Measurements from ENCODE around the gene MPRIP. TPM values are rescaled to one million over a fixed set of nuclear protein-coding genes. Genes with fewer than 3 reads are reported as not detected.

Gene MPRIP
- total and polyA plus RNA-seq, 2 of the 13 experiments (the other 11 are each of a cell fraction or from before 2014, with no cell fraction given) = 50.2 to 52.4 TPM

DNA sequence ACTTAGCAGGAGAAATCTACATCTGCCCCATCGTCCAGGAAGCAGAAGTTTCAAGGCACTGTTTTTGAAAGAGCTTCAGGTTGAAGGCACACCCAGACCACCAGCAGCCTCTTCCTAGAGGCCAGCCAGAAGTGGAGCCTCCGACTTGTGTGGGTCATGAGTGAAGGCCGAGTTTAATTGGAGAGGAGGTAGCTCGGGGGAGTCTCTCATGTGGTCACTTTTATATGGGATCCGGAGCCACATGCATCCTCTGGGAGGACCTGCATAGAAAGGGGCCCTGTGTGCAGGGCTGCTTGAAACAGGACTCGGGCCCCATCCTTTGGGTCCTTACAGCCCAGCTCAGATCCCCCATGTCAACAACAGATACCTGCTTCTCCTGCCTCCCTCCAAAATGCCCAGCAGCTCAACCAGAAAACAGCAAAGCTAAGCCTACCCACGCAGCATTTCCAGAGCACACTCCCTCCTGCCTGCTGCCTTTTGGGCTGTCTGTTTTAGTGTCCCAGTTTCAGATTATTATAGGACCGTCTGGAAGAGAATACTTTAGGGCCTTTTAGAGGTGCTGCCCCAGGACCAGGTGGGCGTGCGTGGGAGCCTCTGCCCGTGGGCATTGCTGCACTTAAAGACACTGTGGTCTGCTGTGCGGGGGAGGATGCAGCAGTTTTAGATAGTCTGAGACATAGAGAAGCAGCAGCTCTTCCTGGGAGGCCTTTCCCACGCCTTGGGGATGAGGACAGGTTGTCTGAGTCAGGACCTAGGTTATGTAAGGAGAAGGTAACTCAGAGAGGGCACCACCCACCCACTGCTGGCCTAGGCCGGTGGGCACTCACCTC lies 29.5 kb downstream of the MPRIP start (continued):
- TF ChIP-seq, protein P1, sequence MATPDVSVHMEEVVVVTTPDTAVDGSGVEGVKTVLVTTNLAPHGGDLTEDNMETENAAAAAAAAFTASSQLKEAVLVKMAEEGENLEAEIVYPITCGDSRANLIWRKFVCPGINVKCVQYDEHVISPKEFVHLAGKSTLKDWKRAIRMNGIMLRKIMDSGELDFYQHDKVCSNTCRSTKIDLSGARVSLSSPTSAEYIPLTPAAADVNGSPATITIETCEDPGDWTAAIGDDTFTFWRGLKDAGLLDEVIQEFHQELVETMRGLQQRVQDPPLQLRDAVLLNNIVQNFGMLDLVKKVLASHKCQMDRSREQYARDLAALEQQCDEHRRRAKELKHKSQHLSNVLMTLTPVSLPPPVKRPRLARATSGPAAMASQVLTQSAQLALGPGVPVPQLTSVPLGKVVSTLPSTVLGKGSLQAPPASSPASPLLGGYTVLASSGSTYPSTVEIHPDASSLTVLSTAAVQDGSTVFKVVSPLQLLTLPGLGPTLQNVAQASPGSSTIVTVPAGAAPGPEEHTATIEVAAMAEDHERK (CRISPR knock-in tag; IDR thresholded peaks at IDR 0.05; ENCODE audit: low read depth) = no peak
- TF ChIP-seq, protein P2, sequence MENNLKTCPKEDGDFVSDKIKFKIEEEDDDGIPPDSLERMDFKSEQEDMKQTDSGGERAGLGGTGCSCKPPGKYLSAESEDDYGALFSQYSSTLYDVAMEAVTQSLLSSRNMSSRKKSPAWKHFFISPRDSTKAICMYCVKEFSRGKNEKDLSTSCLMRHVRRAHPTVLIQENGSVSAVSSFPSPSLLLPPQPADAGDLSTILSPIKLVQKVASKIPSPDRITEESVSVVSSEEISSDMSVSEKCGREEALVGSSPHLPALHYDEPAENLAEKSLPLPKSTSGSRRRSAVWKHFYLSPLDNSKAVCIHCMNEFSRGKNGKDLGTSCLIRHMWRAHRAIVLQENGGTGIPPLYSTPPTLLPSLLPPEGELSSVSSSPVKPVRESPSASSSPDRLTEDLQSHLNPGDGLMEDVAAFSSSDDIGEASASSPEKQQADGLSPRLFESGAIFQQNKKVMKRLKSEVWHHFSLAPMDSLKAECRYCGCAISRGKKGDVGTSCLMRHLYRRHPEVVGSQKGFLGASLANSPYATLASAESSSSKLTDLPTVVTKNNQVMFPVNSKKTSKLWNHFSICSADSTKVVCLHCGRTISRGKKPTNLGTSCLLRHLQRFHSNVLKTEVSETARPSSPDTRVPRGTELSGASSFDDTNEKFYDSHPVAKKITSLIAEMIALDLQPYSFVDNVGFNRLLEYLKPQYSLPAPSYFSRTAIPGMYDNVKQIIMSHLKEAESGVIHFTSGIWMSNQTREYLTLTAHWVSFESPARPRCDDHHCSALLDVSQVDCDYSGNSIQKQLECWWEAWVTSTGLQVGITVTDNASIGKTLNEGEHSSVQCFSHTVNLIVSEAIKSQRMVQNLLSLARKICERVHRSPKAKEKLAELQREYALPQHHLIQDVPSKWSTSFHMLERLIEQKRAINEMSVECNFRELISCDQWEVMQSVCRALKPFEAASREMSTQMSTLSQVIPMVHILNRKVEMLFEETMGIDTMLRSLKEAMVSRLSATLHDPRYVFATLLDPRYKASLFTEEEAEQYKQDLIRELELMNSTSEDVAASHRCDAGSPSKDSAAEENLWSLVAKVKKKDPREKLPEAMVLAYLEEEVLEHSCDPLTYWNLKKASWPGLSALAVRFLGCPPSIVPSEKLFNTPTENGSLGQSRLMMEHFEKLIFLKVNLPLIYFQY (CRISPR knock-in tag; IDR thresholded peaks at IDR 0.05; ENCODE audit: borderline replicate concordance) = no peak
- no peak for TF ChIP-seq SSRP1 (CRISPR knock-in tag; IDR thresholded peaks at IDR 0.05)
- TF ChIP-seq, protein P3, sequence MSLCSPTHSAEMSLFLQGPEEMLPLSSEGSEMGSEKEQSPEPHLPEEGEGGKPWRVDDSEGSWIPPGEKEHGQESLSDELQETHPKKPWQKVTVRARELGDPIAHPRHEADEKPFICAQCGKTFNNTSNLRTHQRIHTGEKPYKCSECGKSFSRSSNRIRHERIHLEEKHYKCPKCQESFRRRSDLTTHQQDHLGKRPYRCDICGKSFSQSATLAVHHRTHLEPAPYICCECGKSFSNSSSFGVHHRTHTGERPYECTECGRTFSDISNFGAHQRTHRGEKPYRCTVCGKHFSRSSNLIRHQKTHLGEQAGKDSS (CRISPR knock-in tag; IDR thresholded peaks at IDR 0.05; ENCODE audit: borderline replicate concordance, low read depth) = no peak
- TF ChIP-seq ELF4 (CRISPR knock-in tag; IDR thresholded peaks at IDR 0.05; ENCODE audit: borderline replicate concordance) = no peak
- TF ChIP-seq KLF9 (CRISPR knock-in tag; IDR thresholded peaks at IDR 0.05; ENCODE audit: low read depth) = no peak
- TF ChIP-seq, protein P4, sequence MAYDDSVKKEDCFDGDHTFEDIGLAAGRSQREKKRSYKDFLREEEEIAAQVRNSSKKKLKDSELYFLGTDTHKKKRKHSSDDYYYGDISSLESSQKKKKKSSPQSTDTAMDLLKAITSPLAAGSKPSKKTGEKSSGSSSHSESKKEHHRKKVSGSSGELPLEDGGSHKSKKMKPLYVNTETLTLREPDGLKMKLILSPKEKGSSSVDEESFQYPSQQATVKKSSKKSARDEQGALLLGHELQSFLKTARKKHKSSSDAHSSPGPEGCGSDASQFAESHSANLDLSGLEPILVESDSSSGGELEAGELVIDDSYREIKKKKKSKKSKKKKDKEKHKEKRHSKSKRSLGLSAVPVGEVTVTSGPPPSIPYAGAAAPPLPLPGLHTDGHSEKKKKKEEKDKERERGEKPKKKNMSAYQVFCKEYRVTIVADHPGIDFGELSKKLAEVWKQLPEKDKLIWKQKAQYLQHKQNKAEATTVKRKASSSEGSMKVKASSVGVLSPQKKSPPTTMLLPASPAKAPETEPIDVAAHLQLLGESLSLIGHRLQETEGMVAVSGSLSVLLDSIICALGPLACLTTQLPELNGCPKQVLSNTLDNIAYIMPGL (CRISPR knock-in tag; IDR thresholded peaks at IDR 0.05; ENCODE audit: borderline replicate concordance in 1 of 2, low read depth in 1 of 2) = no peak
- no peak for TF ChIP-seq ZSCAN22 (CRISPR knock-in tag; IDR thresholded peaks at IDR 0.05)
- no peak for TF ChIP-seq ZBTB21 (CRISPR knock-in tag; IDR thresholded peaks at IDR 0.05)
- TF ChIP-seq, protein P5, sequence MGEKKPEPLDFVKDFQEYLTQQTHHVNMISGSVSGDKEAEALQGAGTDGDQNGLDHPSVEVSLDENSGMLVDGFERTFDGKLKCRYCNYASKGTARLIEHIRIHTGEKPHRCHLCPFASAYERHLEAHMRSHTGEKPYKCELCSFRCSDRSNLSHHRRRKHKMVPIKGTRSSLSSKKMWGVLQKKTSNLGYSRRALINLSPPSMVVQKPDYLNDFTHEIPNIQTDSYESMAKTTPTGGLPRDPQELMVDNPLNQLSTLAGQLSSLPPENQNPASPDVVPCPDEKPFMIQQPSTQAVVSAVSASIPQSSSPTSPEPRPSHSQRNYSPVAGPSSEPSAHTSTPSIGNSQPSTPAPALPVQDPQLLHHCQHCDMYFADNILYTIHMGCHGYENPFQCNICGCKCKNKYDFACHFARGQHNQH (CRISPR knock-in tag; IDR thresholded peaks at IDR 0.05) = no peak
